Psoas muscle (tissue), 8 donors: Measurements from ENCODE around the gene CLCNKB. TPM values are rescaled to one million over a fixed set of nuclear protein-coding genes. Genes with fewer than 3 reads are reported as not detected.

Source experiments
- ATAC-seq, 4 donors: fragments of 200-7000 bp; cut with Tn5 transposase; one replicate each; pipeline ENCODE4 v1.9.1; 2020; ENCODE audit warnings: moderate library complexity in 3 of 4, mild to moderate bottlenecking in 2 of 4
- DNase-seq, 2 donors: peaks; one replicate each; pipeline ENCODE4 v3.0.0-alpha.2; 2020
- H3K27ac ChIP-seq: fragments of 200-600 bp; one replicate; pipeline ENCODE4 v1.8.0; 2022
- H3K27me3 ChIP-seq, 3 donors: fragments of 200-600 bp in 1 of 3; one replicate each; pipeline versions ENCODE4 v1.6.1 to v1.8.0; 2013 to 2022; ENCODE audit warnings: low read length in 2 of 3, mild to moderate bottlenecking in 2 of 3, moderate library complexity in 1 of 3; ENCODE audit not compliant: insufficient read depth in 3 of 3
- H3K36me3 ChIP-seq, 2 donors: fragments of 200-600 bp in 1 of 2; one replicate each; pipeline versions ENCODE4 v1.6.1 to v1.8.0; 2013 to 2022; ENCODE audit warnings: low read depth in 1 of 2, mild to moderate bottlenecking in 1 of 2, moderate library complexity in 1 of 2; ENCODE audit not compliant: insufficient read depth in 1 of 2
- H3K4me1 ChIP-seq: fragments of 200-600 bp; one replicate; pipeline ENCODE4 v1.8.0; 2022
- H3K4me3 ChIP-seq: fragments of 200-600 bp; one replicate; pipeline ENCODE4 v1.8.0; 2022; ENCODE audit warnings: mild to moderate bottlenecking
- H3K9me3 ChIP-seq: fragments of 200-600 bp; one replicate; pipeline ENCODE4 v1.8.0; 2022
- CTCF ChIP-seq: fragments of 200-600 bp; IDR thresholded peaks from one replicate; pipeline ENCODE4 v1.8.0; 2022; ENCODE audit warnings: antibody characterized with exemption
- WGBS, 3 donors: extraction: QIAGEN DNeasy Blood & Tissue Kit; methylation state at CpG; one replicate each; pipeline versions ENCODE4 v1.1.6 to v1.1.7; 2013; 5-methylcytosine and 5-hydroxymethylcytosine counted together
- intact Hi-C, 2 donors: fragments of 100-400 bp; cut with DNase I; formaldehyde crosslinking; loops; one replicate each; pipeline versions ENCODE4 v1.11.0 to v1.14.2; 2022
- polyA plus RNA-seq, 3 donors: library from polyadenylated mRNA; stranded (reverse); fragments of 200-250 nt; gene quantifications; one replicate each; pipeline ENCODE4 v1.2.3, GENCODE V29; 2013
- total RNA-seq, 4 donors: library from RNA; stranded (reverse); fragmentation: NEBNext Ultra II Directional in 2 of 4; extraction: Animal tissue kit (Norgen Biotek cat#: 25700) in 2 of 4; gene quantifications; one replicate each; pipeline versions ENCODE4 v1.2.1 to v1.2.4, GENCODE V29; 2021 to 2023
- donor health status: healthy with polysubstance abuse.
- donor health status: DM: no; HTN: no; CAD: no; lungs with moderate emphysema.
- donor health status: Bipolar disorder and iron deficiency.
- donor health status: healthy.
- donor health status: DM: yes; HTN: yes; CAD: no.
- donor health status: DM: no; HTN: no; CAD: no.
- donor health status: DM: no; HTN: no; CAD: no.
- donor health status: DM: yes; HTN: yes; CAD: no.

Gene CLCNKB
- total and polyA plus RNA-seq, 7 donors, result 0.05 to 0.31 (median 0.30) TPM; not detected in 4

- no peak for ATAC-seq
- WGBS, 3 donors, result 93 to 97% (median 96%) methylated on average over 5 of the region's 5 CpGs
- intact Hi-C loops, result loop anchor here (1.0 to 10.0 kb wide), 2 partner anchors 164 to 284 kb away; partner anchors contain the start of gene SZRD1 (in 1 of the 2)
- no peak for DNase-seq
- Histone ChIP-seq H3K27me3 (no peaks in the 10 kb centered on the region), H3K4me1 (peaks cover 3% of the 10 kb centered on the region), H3K9me3 (no peaks in the 10 kb centered on the region), H3K27ac (no peak overlapping the region), H3K4me3 (no peak overlapping the region), H3K36me3 (no peaks in the 10 kb centered on the region)
- no peak for TF ChIP-seq CTCF
Measured at GRCh38 chr1:16080422-16081150, 37.0 kb downstream of the CLCNKB start.

GRCh38 chr1:16081636-16082035 lies 38.1 kb downstream of the CLCNKB start:
- intact Hi-C loops, result loop anchor here (2.0 to 10.0 kb wide), 2 partner anchors 283 kb away; partner anchors contain the start of gene SZRD1 (in 1 of the 2)
- no peaks in the 10 kb centered on the region for H3K27me3 ChIP-seq
- no peak overlapping the region for H3K27ac ChIP-seq
- ATAC-seq (no peak), DNase-seq (no peak)
- no peaks in the 10 kb centered on the region for H3K36me3 ChIP-seq
- peaks cover 3% of the 10 kb centered on the region for H3K4me1 ChIP-seq
- 76 to 85% (median 76%) methylated on average over 9 of the region's 9 CpGs for WGBS, 3 donors
- H3K9me3 ChIP-seq, result no peaks in the 10 kb centered on the region
- no peak for TF ChIP-seq CTCF
- H3K4me3 ChIP-seq, result no peak overlapping the region

DNA sequence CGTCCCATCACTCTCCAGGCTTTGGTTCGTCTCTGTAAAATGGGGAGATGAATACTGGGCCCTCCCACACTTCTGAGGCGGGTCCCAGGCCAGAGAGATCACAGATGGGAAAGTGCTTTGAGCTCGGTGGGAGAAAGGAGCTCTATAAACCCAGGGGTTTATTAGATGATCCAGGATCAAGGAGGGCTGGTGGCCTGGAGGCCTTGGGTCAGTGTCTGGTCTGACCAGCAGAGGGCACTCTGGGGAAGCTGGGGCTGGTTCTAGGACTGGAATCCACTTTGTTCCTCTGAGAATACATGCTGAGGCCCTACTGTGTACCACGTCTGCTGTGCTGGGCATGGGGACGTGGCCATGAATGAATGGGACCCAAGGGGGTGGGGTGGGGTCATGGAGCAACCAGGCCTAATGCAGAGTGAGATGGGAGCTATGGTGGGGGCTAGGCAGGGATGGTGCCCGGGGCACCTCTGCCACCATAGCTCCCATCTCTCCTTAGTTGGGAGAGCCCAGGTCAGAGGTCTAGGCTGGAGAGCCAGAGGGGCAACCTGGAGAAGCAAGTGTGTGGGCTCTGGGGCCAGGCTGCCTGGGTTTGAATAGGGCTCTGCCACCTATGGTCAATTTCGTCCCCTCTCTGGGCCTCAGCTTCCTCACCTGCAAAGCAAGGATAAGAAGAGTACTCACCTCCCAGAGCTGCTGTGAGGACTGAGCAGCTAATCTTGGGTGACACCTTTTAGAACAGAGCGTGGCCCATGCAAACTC lies 38.9 kb downstream of the CLCNKB start:
- H3K4me3 ChIP-seq, result no peak overlapping the region
- no peaks in the 10 kb centered on the region for H3K27me3 ChIP-seq
- intact Hi-C loops, result loop anchor here (2.0 to 10.0 kb wide), 2 partner anchors 282 kb away; partner anchors contain the start of gene SZRD1 (in 1 of the 2)
- H3K27ac ChIP-seq, result no peak overlapping the region
- DNase-seq (peak; percentile 58 to 83), ATAC-seq (peak; percentile 57 to 79 (median 72))
- peak; percentile 79 for TF ChIP-seq CTCF
- peaks cover 3% of the 10 kb centered on the region for H3K4me1 ChIP-seq
- WGBS, 3 donors, result 64 to 74% (median 67%) methylated on average over 9 of the region's 9 CpGs
- no peaks in the 10 kb centered on the region for H3K36me3 ChIP-seq
- no peaks in the 10 kb centered on the region for H3K9me3 ChIP-seq

DNA sequence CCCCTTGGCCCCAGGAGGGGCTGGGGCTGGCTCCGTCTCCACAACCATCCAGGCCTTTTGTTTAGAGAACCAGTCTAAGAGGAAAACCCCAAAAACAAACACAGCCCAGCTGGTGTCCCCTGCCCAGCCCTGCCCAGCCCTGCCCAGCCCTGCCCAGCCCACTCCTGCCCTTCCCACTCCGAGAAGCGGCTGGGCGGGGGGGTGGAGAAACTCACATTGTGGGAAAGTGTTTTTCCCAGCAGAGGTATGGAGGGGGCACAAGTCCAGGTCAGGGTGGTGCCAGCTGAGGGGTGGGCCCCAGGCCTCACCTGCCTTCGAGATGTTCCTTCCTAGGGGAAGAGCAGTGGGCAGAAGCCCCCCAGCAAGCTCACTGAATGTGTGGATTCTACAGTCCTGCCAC lies 39.9 kb downstream of the CLCNKB start:
- Histone ChIP-seq H3K4me1 (peaks cover 3% of the 10 kb centered on the region), H3K4me3 (no peak overlapping the region), H3K9me3 (no peaks in the 10 kb centered on the region), H3K36me3 (no peaks in the 10 kb centered on the region), H3K27ac (no peak overlapping the region), H3K27me3 (no peaks in the 10 kb centered on the region)
- no peak for ATAC-seq
- WGBS, 3 donors, result 90 to 94% (median 92%) methylated on average over 5 of the region's 5 CpGs
- DNase-seq, result no peak
- intact Hi-C loops, result loop anchor here (2.0 to 10.0 kb wide), 2 partner anchors 281 kb away; partner anchors contain the start of gene SZRD1 (in 1 of the 2)
- no peak for TF ChIP-seq CTCF
